IPS-15b (cell line): Measurements from ENCODE around the gene CCDC178.

Source experiments
- H3K27me3 ChIP-seq: one replicate; pipeline ENCODE4 v1.6.1; 2013; ENCODE audit warnings: low read length; ENCODE audit not compliant: control insufficient read depth, insufficient read depth
- H3K36me3 ChIP-seq: one replicate; pipeline ENCODE4 v1.6.1; 2013; ENCODE audit warnings: low read length; ENCODE audit not compliant: control insufficient read depth, insufficient read depth
- H3K4me1 ChIP-seq: one replicate; pipeline ENCODE4 v1.6.1; 2013; ENCODE audit warnings: mild to moderate bottlenecking, low read length; ENCODE audit not compliant: control insufficient read depth, insufficient read depth
- H3K4me3 ChIP-seq: one replicate; pipeline ENCODE4 v1.5.1; 2013; ENCODE audit warnings: low read depth, low read length
- H3K9ac ChIP-seq: one replicate; pipeline ENCODE4 v1.6.1; 2013; ENCODE audit warnings: low read depth, mild to moderate bottlenecking, low read length
- H3K9me3 ChIP-seq: one replicate; pipeline ENCODE4 v1.6.1; 2013; ENCODE audit warnings: mild to moderate bottlenecking, low read length; ENCODE audit not compliant: control insufficient read depth, insufficient read depth

The CCDC178 gene

GRCh38 chr18:33114749-33115148, 325.8 kb downstream of the CCDC178 start:
- no peaks in the 10 kb centered on the region for H3K4me1 ChIP-seq
- no peaks in the 10 kb centered on the region for H3K9me3 ChIP-seq
- H3K9ac ChIP-seq, result no peak overlapping the region

GRCh38 chr18:33113416-33113815, 327.1 kb downstream of the CCDC178 start:
- H3K4me3 ChIP-seq, result no peak overlapping the region
- H3K9me3 ChIP-seq, result no peaks in the 10 kb centered on the region
- H3K36me3 ChIP-seq, result no peaks in the 10 kb centered on the region
- H3K9ac ChIP-seq, result no peak overlapping the region
- H3K4me1 ChIP-seq, result no peaks in the 10 kb centered on the region
- no peaks in the 10 kb centered on the region for H3K27me3 ChIP-seq

More at GRCh38 chr18:33114749-33115148, 325.8 kb downstream of the CCDC178 start:
- no peak overlapping the region for H3K4me3 ChIP-seq
- H3K36me3 ChIP-seq, result no peaks in the 10 kb centered on the region
- H3K27me3 ChIP-seq, result no peaks in the 10 kb centered on the region

- H3K9ac ChIP-seq, result no peak overlapping the region
Observed at GRCh38 chr18:33107511-33107910, 333.0 kb downstream of the CCDC178 start.

GRCh38 chr18:33101316-33101715, 339.2 kb downstream of the CCDC178 start:
- Histone ChIP-seq H3K27me3 (no peaks in the 10 kb centered on the region), H3K9ac (no peak overlapping the region), H3K36me3 (no peaks in the 10 kb centered on the region), H3K4me3 (no peak overlapping the region), H3K4me1 (no peaks in the 10 kb centered on the region), H3K9me3 (no peaks in the 10 kb centered on the region)

More at GRCh38 chr18:33107511-33107910, 333.0 kb downstream of the CCDC178 start:
- no peaks in the 10 kb centered on the region for H3K27me3 ChIP-seq
- no peak overlapping the region for H3K4me3 ChIP-seq
- H3K36me3 ChIP-seq, result no peaks in the 10 kb centered on the region
- H3K4me1 ChIP-seq, result no peaks in the 10 kb centered on the region
- H3K9me3 ChIP-seq, result no peaks in the 10 kb centered on the region

GRCh38 chr18:33099626-33100025, 340.9 kb downstream of the CCDC178 start:
- no peaks in the 10 kb centered on the region for H3K36me3 ChIP-seq

GRCh38 chr18:33097126-33097525, 343.4 kb downstream of the CCDC178 start:
- Histone ChIP-seq H3K36me3 (no peaks in the 10 kb centered on the region), H3K27me3 (no peaks in the 10 kb centered on the region), H3K4me1 (no peaks in the 10 kb centered on the region), H3K9me3 (no peaks in the 10 kb centered on the region), H3K4me3 (no peak overlapping the region), H3K9ac (no peak overlapping the region)

More at GRCh38 chr18:33099626-33100025, 340.9 kb downstream of the CCDC178 start:
- H3K9me3 ChIP-seq, result no peaks in the 10 kb centered on the region
- no peak overlapping the region for H3K4me3 ChIP-seq
- H3K27me3 ChIP-seq, result no peaks in the 10 kb centered on the region
- H3K4me1 ChIP-seq, result no peaks in the 10 kb centered on the region
- H3K9ac ChIP-seq, result no peak overlapping the region

- no peak overlapping the region for H3K9ac ChIP-seq
- no peak overlapping the region for H3K4me3 ChIP-seq
- no peaks in the 10 kb centered on the region for H3K27me3 ChIP-seq
- no peaks in the 10 kb centered on the region for H3K36me3 ChIP-seq
- no peaks in the 10 kb centered on the region for H3K4me1 ChIP-seq
- no peaks in the 10 kb centered on the region for H3K9me3 ChIP-seq
Observed at GRCh38 chr18:33090461-33090860, 350.1 kb downstream of the CCDC178 start.

- H3K4me3 ChIP-seq, result no peak overlapping the region
- H3K4me1 ChIP-seq, result no peaks in the 10 kb centered on the region
- no peaks in the 10 kb centered on the region for H3K27me3 ChIP-seq
- no peaks in the 10 kb centered on the region for H3K36me3 ChIP-seq
- H3K9ac ChIP-seq, result no peak overlapping the region
- H3K9me3 ChIP-seq, result no peaks in the 10 kb centered on the region
Observed at GRCh38 chr18:33076601-33077000, 363.9 kb downstream of the CCDC178 start.

- H3K9me3 ChIP-seq, result no peaks in the 10 kb centered on the region
- no peaks in the 10 kb centered on the region for H3K36me3 ChIP-seq
- H3K27me3 ChIP-seq, result no peaks in the 10 kb centered on the region
- H3K9ac ChIP-seq, result no peak overlapping the region
- no peak overlapping the region for H3K4me3 ChIP-seq
- H3K4me1 ChIP-seq, result no peaks in the 10 kb centered on the region
Observed at GRCh38 chr18:33074125-33074524, 366.4 kb downstream of the CCDC178 start.

- no peaks in the 10 kb centered on the region for H3K9me3 ChIP-seq
- H3K4me3 ChIP-seq, result no peak overlapping the region
- no peaks in the 10 kb centered on the region for H3K36me3 ChIP-seq
- H3K9ac ChIP-seq, result no peak overlapping the region
- no peaks in the 10 kb centered on the region for H3K27me3 ChIP-seq
- H3K4me1 ChIP-seq, result no peaks in the 10 kb centered on the region
Observed at GRCh38 chr18:33062834-33063364, 377.6 kb downstream of the CCDC178 start.

- no peaks in the 10 kb centered on the region for H3K36me3 ChIP-seq
- H3K9ac ChIP-seq, result no peak overlapping the region
- no peaks in the 10 kb centered on the region for H3K4me1 ChIP-seq
- no peaks in the 10 kb centered on the region for H3K9me3 ChIP-seq
- H3K4me3 ChIP-seq, result no peak overlapping the region
- H3K27me3 ChIP-seq, result no peaks in the 10 kb centered on the region
Observed at GRCh38 chr18:33052886-33053285, 387.6 kb downstream of the CCDC178 start.

GRCh38 chr18:33051407-33051806, 389.1 kb downstream of the CCDC178 start:
- Histone ChIP-seq H3K27me3 (no peaks in the 10 kb centered on the region), H3K9me3 (no peaks in the 10 kb centered on the region), H3K4me1 (no peaks in the 10 kb centered on the region), H3K4me3 (no peak overlapping the region), H3K9ac (no peak overlapping the region), H3K36me3 (no peaks in the 10 kb centered on the region)
